ENCODE data around the gene YLPM1.
"Not testable (repeated sequence)": the region's sequence is repeated elsewhere in the genome, so short reads cannot be mapped to it uniquely, and the experiment has no call there.

Gene YLPM1

GRCh38 chr14:74754899-74755298 is 8.2 kb upstream of the YLPM1 start:
- Histone ChIP-seq H3K4me1 (ENCODE audit: insufficient read depth, low read length, poor library complexity, severe bottlenecking) (no peaks in the 10 kb centered on the region), H3K36me3 (ENCODE audit: insufficient read depth, low read length) (no peaks in the 10 kb centered on the region), H3F3A (ENCODE audit: low read depth) (no peaks in the 10 kb centered on the region), H3K9ac (ENCODE audit: low read depth, low read length, poor library complexity, severe bottlenecking) (no peak overlapping the region), H3K4me3 (ENCODE audit: low read length, poor library complexity, severe bottlenecking) (no peak overlapping the region), H3K4me2 (ENCODE audit: low read depth, low read length, poor library complexity, severe bottlenecking) (no peak overlapping the region), H3K9me3 (ENCODE audit: insufficient read depth, low read depth, low read length) (peaks cover 4% of the 10 kb centered on the region; the same call in 1 of the 2 replicates), H3K9me2 (replicated peaks; ENCODE audit: low read depth, low read length) (no peaks in the 10 kb centered on the region), H2AFZ (ENCODE audit: low read length) (no peak overlapping the region), H3K79me2 (ENCODE audit: insufficient read depth, low read length) (no peaks in the 10 kb centered on the region), H4K20me1 (ENCODE audit: insufficient read depth, low read length, poor library complexity, severe bottlenecking) (no peaks in the 10 kb centered on the region), H3K27me3 (ENCODE audit: insufficient read depth, low read length, poor library complexity, severe bottlenecking) (peaks cover 4% of the 10 kb centered on the region)
- no peak for TF ChIP-seq CTCF (conservative IDR thresholded peaks at IDR 0.05; ENCODE audit: low read length)
- no peak for TF ChIP-seq EZH2phosphoT487 (IDR thresholded peaks at IDR 0.05; ENCODE audit: borderline replicate concordance)

GRCh38 chr14:74756326-74756725 is 6.8 kb upstream of the YLPM1 start:
- peaks cover 4% of the 10 kb centered on the region; the same call in 1 of the 2 replicates for H3K9me3 ChIP-seq (ENCODE audit: insufficient read depth, low read depth, low read length)
- H3K4me2 ChIP-seq (ENCODE audit: low read depth, low read length, poor library complexity, severe bottlenecking) = no peak overlapping the region
- H3K9me2 ChIP-seq (replicated peaks; ENCODE audit: low read depth, low read length) = no peaks in the 10 kb centered on the region
- H3K36me3 ChIP-seq (ENCODE audit: insufficient read depth, low read length) = no peaks in the 10 kb centered on the region
- H3K4me1 ChIP-seq (ENCODE audit: insufficient read depth, low read length, poor library complexity, severe bottlenecking) = no peaks in the 10 kb centered on the region
- H3K9ac ChIP-seq (ENCODE audit: low read depth, low read length, poor library complexity, severe bottlenecking) = no peak overlapping the region
- no peak overlapping the region for H3K4me3 ChIP-seq (ENCODE audit: low read length, poor library complexity, severe bottlenecking)
- H4K20me1 ChIP-seq (ENCODE audit: insufficient read depth, low read length, poor library complexity, severe bottlenecking) = no peaks in the 10 kb centered on the region
- H3F3A ChIP-seq (ENCODE audit: low read depth) = no peaks in the 10 kb centered on the region
- no peaks in the 10 kb centered on the region for H3K79me2 ChIP-seq (ENCODE audit: insufficient read depth, low read length)
- H2AFZ ChIP-seq (ENCODE audit: low read length) = no peak overlapping the region
- H3K27me3 ChIP-seq (ENCODE audit: insufficient read depth, low read length, poor library complexity, severe bottlenecking) = peaks cover 16% of the 10 kb centered on the region
- TF ChIP-seq EZH2phosphoT487 (IDR thresholded peaks at IDR 0.05; ENCODE audit: borderline replicate concordance) (no peak), CTCF (conservative IDR thresholded peaks at IDR 0.05; ENCODE audit: low read length) (no peak)

GRCh38 chr14:74758505-74758904 is 4.6 kb upstream of the YLPM1 start:
- H4K20me1 ChIP-seq (ENCODE audit: insufficient read depth, low read length, poor library complexity, severe bottlenecking); H3K9me2 ChIP-seq (replicated peaks; ENCODE audit: low read depth, low read length); H3K4me3 ChIP-seq (ENCODE audit: low read length, poor library complexity, severe bottlenecking); H3K79me2 ChIP-seq (ENCODE audit: insufficient read depth, low read length); H3K36me3 ChIP-seq (ENCODE audit: insufficient read depth, low read length); H3K4me2 ChIP-seq (ENCODE audit: low read depth, low read length, poor library complexity, severe bottlenecking); H3F3A ChIP-seq (ENCODE audit: low read depth); H3K4me1 ChIP-seq (ENCODE audit: insufficient read depth, low read length, poor library complexity, severe bottlenecking); H2AFZ ChIP-seq (ENCODE audit: low read length); H3K9ac ChIP-seq (ENCODE audit: low read depth, low read length, poor library complexity, severe bottlenecking); H3K9me3 ChIP-seq (ENCODE audit: insufficient read depth, low read depth, low read length): not testable (repeated sequence)
- peaks cover 25% of the 10 kb centered on the region for H3K27me3 ChIP-seq (ENCODE audit: insufficient read depth, low read length, poor library complexity, severe bottlenecking)

- TF ChIP-seq CTCF (conservative IDR thresholded peaks at IDR 0.05; ENCODE audit: low read length) (no peak), EZH2phosphoT487 (IDR thresholded peaks at IDR 0.05; ENCODE audit: borderline replicate concordance) (no peak)
- peak overlapping the region; percentile 94 for H3K9ac ChIP-seq (ENCODE audit: low read depth, low read length, poor library complexity, severe bottlenecking)
- H3K27me3 ChIP-seq (ENCODE audit: insufficient read depth, low read length, poor library complexity, severe bottlenecking) = peaks cover 25% of the 10 kb centered on the region
- H3K9me3 ChIP-seq (ENCODE audit: insufficient read depth, low read depth, low read length) = no peaks in the 10 kb centered on the region
- H3K4me3 ChIP-seq (ENCODE audit: low read length, poor library complexity, severe bottlenecking) = peak overlapping the region; percentile 81
- H3K79me2 ChIP-seq (ENCODE audit: insufficient read depth, low read length) = peaks cover 63% of the 10 kb centered on the region
- peak overlapping the region; percentile 94; the same call in 1 of the 2 replicates for H2AFZ ChIP-seq (ENCODE audit: low read length)
- peak overlapping the region; percentile 98 for H3K4me2 ChIP-seq (ENCODE audit: low read depth, low read length, poor library complexity, severe bottlenecking)
- H4K20me1 ChIP-seq (ENCODE audit: insufficient read depth, low read length, poor library complexity, severe bottlenecking) = peaks cover 56% of the 10 kb centered on the region
- H3K9me2 ChIP-seq (replicated peaks; ENCODE audit: low read depth, low read length) = no peaks in the 10 kb centered on the region
- no peaks in the 10 kb centered on the region for H3K36me3 ChIP-seq (ENCODE audit: insufficient read depth, low read length)
- peaks cover 38% of the 10 kb centered on the region for H3K4me1 ChIP-seq (ENCODE audit: insufficient read depth, low read length, poor library complexity, severe bottlenecking)
- H3F3A ChIP-seq (ENCODE audit: low read depth) = no peaks in the 10 kb centered on the region
Measured at GRCh38 chr14:74763803-74764531, 851 bp downstream of the YLPM1 start.
